GM21737 (cell line): ENCODE measurements around the gene PAFAH2.

Experiments used
- ATAC-seq: cut with Tn5 transposase; IDR thresholded peaks from one replicate; pipeline ENCODE4 v1.9.1; 2021; ENCODE audit warnings: mild to moderate bottlenecking, moderate library complexity; ENCODE audit not compliant: unreplicated experiment

The PAFAH2 gene

DNA sequence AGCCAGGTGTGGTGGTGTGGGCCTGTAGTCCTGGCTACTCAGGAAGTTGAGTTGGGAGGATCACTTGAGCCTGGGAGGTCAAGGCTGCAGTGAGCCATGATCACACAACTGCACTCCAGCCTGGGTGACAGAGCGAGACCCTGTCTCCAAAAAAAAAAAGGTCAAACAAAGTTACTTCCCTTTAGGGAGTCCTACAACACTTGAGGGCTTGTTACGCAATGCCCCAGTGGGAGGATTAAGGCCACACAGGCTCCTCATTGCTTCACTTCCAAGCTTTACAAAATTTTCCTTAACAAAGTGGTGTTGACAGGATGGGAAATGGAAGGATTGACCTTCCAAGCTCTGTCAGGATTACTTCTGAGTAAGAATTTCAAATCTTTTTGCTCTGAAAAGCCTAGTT, 17.5 kb upstream of the PAFAH2 start:
- ATAC-seq = no peak

DNA sequence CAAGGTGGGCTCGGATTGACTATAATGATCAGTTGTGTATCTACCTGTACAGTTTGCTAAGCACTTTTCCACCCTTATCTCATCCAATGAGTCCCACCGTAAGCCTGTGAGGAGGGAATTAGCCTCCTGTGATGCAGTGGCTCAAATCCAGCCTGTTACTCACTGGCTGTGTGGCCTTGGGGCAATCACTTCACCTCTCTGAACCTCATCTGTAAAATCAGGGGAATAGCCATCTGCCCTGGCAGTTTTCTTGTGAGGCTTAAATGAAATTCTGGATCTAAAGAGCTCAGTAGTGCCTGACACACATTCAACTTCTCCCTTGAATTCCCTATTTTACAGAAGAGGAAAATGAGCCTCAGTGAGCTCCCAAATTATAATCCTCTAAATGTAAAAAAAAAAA, 16.3 kb upstream of the PAFAH2 start:
- no peak for ATAC-seq

DNA sequence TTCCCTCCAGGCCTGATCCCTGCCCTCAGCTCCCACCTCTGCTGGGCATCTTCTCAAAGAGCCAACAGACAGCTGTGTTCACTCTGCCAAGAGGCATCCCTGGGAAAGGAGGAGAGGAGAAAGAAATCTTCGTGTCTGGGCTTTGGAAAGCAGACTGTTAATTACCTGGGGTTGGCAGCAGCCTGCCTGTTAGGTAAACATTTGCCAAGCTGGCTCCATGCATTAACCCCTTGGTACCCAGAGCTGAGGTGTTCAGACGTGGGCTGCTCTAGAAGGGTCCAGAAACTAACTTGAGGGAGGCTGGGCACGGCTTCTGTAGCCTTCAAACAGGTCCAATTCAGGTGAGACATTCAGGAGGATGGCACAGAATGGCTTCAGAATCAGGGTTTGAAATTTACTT, 15.0 kb upstream of the PAFAH2 start:
- no peak for ATAC-seq

DNA sequence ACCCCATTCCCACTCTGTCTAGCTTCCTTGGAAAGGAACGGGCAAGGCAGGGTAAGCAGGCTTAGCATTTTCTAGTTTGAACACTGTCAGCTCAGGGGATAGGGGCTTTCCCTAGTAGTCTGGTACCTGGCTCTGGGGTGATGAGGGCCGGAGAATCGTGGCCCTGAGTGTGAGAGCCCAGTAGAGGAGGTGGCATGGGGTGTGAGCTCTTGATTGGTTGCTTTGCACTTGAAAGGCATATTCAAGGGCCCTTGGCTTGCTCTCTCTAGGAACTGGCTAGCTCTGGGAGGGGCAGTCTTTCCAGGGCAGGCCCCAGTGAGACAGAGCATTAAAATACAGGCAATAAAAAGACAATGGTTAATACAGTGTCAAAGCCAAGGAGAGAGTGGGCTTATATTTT, 13.0 kb upstream of the PAFAH2 start:
- ATAC-seq = no peak

DNA sequence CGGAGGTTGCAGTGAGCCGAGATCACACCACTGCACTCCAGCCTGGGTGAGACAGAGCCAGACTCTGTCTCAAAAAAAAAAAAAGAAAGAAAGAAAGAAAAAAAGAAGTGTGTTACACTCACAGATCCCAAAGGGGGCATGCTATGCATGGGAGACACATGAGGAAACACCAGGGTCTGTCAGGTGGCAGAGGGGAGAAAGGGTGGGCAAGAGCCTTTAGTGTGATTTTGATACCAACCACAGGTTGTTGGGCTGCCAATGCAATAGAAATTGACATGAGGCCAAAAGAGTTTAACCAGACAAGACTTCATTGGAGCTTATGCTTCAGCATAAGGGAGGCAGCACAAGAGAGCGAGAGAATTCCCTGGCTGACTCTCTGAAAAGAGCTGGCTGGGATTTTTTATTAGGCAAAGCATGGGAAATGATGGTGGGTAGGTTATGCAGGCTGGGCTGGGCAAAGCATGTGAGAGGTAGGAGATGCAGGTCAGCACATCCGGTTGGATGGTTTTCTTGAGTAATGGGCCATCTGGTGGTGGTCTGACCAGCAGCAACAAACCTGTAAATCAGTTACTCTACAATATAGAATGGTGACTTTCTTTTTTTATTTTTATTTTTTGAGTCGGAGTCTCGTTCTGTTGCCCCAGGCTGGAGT, 12.1 kb upstream of the PAFAH2 start:
- no peak for ATAC-seq

DNA sequence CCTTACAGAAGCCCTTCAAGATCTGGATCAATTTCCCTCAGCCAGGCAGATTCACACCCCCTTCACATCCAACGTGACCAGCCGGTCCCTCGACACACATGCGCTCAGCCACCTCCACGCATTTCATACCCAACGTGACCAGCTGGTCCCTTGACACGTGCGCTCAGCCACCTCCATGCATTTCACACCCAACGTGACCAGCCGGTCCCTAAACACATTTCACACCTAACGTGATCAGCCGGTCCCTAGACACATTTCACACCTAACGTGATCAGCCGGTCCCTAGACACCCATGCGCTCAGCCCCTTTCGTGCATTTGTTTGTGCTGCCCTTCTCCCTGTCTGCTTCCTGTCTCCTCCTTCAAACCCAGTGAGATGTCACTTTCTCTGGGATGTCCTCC, 8.8 kb upstream of the PAFAH2 start:
- no peak for ATAC-seq

DNA sequence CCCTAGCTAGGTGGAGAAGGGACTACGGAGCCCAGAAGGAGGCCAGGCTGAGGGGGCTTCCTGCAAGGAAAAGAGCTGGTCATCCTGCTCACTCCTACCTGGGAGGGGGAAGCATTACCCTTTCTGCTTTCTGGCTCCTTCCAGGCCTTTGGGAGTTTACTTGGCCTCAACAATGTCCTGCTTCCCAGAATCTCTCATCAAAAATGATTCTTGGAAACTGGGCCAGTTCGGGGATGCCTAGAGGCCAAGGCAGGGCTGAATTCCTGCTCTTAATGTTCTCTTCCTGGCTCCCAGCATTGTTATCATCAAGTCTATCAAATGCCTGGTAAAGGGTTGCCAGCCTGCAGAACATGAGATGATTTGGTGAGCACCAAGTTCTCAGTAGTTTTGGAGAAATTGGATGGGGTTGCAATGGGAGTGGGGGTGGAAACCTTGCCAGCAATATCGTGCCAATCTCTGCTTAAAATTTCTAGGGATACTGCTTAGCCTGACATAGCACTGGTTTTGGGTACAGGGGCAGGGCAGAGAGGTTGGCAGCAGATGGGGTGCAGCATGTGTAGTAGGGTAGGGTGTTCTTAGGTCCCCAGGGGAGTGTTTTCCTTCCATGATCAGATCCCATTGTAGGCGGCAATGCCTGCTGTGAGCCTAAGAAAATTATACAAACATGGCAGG, 7.7 kb upstream of the PAFAH2 start:
- ATAC-seq = no peak

DNA sequence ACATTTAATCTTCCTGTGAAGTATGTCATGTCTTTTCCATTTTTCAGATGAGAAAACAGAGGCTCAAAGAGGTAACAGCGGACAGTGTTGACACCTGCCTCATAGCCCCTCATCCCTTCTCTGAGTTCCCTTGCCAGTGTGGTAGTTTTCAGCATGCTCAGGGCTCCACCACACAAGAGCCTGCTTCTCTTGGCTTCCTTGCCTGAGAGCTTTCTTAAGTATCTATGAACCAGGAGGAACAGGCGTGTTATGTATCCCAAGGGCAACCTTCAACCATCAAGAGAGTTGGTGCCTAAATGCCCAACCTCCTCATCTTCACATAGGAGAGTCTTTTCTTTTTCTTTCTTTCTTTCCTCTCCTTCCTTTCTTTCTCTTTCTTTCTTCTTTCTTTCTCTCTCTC, 5.9 kb upstream of the PAFAH2 start:
- ATAC-seq = no peak

DNA sequence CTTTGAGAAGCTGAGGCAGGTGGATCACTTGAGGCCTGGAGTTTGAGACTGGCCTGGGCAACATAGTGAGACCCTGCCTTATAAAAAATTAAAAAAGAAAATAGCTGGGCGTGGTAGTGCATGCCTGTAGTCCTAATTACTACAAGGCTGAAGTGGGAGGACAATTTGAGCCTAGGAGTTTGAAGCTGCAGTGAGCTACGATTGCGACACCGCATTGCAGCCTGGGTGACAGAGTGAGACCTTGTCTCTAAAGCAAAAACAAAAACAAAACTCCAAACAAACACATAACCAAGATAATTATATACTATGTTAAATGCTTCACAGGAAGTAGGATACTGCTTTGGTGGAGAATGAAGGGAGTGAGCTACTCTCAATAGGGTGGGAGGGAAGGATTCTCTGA, 5.4 kb upstream of the PAFAH2 start:
- no peak for ATAC-seq

DNA sequence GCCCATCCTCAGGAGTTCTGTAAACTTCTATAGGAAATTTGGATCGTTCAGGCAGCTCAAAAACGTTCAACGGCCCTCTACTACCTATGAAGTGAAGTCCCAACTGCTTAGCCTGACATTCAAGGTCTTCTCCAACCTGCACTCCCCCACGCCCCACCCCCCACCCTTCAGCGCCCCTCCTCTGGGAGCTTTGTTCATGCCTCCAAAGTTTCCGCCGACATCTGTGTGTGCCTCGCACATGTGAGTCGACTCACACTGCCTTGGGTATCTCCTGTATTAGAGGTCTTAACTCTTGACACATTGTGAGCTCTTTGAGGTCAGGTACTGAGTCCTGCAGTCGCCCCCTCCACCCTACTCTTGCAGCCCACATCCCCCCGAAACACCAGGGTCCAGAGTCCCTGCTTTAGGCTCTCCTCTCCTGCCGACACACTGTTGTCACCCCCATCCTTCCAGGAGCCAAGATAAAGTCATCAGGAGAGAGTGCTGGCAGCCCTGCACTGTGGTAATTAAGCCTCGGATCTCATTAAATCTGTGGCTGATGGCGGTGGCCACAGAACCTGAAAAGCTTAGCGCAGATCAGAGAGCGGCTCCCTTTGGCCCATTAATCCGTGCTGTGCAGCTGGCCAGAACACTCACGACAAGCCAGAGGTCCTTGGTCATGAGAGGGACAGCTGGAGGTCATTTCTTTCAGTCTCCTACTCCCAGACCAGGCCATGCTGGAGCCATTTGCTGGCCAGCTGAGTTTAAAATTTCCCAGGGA, 1.4 kb upstream of the PAFAH2 start:
- ATAC-seq = no peak

DNA sequence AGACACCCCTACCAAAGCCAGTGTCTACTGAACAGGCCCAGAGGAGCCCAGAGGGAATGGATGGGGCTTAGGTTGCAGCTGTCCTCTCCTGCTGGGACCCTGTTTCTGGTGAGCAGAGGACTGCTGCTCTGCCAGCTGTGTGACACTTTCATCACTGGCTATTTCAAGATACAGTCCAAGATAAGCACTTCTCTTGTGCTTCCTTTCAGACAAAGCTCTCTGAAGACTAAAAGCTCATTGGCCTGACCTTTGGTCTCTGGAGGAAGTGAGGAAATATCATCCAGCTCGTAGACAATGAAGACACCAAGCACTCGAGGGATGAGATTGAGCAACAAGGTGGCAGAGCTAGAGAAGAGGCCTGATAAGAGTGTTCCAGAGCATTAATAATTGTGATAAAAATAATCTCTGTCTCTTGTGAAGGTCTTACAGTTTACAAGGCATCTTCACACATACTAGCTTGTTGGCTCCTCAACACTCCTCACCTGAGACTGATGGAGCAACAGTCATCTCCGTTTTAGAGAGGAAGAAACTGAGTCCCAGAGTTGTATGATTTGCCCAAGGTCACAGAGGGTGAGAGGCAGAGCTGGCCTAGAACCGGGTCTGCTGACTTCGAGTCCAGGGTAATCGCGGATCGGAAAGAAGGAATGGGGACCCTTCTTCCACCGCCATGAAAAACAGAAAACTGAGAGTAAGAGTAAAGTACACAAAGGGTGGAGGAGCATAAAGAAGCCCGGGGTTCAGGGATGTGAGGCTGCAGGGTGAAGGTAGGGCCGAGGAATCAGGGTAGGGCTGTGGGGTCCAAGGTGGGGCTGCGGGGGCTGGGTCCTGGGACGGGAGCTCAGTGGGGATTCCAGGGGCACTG, 666 bp downstream of the PAFAH2 start:
- no peak for ATAC-seq

DNA sequence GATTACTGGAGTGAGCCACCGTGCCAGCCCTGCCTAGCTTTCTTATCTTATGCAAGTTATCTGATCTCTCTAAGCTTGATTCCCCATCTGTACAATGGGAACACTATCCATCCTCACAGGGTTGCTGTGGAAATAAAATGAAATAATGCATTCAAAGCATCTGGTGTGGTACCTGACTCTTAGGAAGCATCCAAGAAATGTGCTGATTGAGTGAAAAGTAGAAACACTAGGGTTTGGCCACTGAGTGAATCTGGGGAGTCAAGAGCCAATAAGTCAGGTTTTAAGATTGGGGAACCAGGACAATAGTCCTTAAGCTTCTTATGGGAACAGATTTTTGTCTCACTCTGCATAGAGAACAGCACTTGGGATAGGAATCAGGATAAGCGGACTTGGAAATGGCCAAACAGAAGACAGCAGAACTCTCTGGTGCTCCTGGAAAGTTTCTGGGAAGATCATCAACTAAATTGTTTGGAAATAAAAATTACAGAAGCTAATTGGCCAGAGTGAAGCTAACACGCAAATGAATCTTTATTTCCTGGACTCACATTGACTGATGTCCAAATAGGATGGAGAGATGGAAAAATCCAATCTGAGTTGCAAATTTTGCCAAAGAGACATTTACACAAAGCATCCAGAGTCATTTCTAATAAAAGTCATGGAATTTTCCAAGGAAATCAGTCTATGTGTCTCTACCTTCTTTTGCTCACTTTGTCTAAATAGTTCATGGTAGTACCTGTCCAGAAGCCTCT, 3.3 kb downstream of the PAFAH2 start:
- no peak for ATAC-seq

DNA sequence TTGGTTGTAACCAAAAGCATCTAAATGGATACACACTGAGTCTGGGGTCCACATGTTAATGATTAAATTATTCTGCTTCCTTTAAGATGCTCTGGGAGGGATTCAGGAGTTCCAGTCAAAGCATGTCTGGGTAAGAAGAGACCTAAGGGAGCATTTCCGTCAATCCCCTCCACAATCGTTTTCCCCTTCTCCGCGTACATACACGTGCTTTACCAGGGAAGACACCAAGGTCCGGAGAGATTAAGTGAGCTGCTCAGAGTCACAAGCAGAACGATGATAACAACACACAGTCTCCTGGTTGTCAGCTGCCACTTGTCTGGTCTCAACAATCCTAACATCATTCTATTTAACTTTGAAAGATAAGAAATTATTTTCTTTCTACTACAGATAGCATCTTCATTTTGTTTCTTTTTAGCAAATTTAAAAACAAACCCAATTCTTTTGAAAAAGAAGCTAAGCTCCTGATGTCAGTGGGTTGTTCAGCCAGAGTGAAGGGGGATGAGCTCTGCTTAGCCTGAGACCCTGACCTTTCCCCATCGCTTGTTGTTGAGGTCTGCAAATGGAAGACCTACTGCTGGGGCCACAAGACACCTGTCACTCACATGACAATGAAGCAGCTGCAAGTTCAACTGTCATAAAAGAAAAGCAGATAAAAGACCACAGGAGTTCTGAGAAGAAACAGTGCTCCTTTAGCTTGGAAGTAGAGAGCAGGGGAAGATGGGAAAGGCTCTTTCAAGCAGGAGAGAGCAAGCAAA, 4.5 kb downstream of the PAFAH2 start:
- ATAC-seq = no peak

DNA sequence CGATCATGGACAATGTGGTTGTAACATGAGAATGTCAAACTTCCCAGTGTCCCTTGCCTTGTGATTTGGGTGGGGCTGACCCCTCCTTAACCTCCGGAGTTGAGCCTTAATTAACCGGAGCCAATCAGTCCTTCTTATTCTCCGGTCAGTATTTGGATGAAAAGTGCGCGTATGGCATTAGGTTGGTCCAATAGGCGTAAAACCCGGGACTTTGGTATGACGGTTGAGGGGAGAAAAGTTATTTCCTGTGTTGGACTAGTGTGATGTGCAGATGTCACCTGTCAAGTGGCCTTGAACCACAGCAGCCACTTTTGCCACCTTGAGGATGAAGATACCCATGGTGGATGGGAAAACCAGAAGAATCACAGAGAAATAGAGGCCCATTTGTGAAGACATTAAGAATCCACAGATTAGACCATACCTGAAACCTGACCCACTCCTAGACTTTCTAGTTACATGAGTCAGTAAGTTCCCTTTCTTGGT, 5.1 kb downstream of the PAFAH2 start:
- ATAC-seq = no peak

DNA sequence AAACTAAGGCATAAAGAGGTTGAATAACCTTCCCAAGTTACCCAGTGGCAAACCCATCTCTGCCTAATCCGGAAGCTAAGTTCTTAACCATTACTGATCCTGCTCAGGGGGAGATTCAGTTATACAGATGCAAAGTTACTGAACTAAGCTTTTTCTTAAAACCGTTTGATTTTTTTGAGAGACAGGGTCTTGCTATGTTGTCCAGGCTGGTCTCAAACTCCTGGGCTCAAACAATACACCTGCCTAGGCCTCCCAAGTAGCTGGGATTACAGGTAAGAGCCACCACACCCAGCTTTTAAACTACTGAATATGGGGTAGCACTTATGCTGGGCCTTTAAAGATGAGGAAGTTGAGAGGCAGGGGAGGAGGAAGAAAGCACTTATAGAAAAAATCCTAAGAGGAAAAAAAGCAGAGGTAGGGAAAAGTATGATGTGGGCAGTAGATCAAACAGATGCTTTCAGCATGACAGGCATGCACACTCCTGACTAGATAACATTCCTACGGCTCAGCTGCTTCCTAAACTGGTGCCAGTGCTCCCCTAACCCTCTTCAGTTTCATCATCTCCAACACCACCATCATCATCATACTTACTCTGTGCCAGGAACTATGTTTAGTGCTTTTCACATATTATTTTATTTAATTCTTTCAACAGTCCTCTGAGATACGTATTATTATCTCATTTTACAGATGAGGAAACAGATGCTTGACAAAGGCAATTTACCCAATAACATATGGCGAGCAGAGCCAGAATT, 5.8 kb downstream of the PAFAH2 start:
- ATAC-seq = no peak

DNA sequence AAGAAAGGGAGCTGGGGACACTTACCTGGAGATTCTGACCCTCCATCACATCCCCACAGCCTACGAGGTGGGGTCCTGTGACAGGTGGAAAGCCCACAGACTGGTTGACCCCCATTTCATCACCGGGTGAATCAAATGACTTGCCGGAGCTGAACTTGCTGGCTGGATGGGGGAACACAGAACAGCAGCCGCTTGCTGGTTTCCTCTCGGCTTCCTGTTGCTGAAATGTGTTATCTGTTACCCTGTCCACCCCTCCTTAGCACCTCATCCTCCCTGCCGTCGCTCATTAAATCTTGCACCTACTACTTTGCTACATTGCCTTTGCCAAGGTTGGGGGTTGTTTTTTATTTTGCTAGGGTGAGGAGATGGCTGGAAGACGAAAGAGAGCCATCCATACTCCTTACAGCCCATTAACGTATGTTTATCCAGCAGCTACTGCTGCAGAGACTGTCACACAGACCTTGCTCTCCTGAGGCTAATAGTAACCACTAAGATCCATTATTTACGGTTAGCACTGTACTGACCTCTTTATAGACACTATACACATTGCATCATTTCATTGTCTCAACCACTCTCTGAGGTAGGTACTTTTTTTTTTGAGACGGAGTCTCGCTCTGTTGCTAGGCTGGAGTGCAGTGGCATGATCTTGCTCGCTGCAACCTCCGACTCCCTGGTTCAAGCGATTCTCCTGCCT, 7.0 kb downstream of the PAFAH2 start:
- ATAC-seq = no peak

DNA sequence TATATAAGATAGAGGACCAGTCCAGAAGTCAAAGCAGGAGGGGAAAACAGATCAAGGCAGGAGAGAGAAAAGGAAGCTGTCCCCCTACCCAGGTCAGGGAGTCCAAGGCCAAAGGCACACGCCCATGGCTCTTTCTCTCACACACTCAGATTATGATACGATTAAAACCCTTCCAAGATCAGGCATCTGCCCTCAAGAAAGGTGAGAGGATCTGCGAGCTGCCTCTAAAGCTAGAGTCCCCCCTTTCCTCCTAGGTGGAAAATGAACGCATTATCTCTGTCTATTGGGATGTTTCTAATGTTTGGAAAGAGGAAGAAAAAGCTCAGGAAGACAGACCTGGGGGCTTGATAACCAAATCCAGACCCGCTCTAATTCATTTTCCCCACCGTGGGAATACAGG, 7.6 kb downstream of the PAFAH2 start:
- ATAC-seq = no peak

DNA sequence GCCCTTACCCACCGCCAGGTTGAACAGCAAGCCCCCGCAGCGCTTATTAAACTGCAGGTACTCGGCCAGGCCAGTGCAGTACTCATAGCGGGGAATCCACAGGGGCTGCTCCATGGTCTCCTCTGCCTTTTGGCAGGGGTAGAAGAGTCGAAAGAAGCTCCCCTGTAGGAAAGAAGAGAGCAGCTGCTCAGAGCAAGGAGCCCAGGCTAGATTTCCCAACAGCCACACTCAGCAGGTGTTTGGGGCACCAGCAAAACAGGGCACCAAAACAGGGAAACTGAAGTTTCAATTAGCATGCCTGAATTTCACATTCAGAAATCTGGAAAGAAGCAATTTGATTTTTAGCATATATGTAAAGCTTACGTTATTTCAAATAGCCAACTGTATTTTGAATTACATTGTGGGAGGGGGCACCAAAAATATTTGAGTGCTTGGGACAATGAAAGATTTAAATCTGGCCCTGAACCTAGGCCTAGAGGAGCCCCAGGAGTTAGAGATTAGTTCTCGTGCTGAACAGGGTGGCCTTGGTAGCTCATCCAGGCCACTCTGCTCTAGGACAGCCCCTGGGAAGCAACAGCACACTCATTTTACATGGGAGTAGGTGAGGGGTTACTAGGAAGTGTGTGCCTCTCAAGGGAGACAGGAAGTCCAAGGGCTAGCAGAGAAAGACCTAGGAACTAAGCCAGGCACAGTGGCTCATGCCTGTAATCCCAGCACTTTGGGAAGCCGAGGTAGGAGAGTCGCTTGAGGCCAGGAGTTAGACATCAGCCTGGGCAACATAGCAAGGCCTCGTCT, 8.2 kb downstream of the PAFAH2 start:
- no peak for ATAC-seq
